HepG2 (cell line): ENCODE results near the gene PDLIM5. TPM values are rescaled to one million over a fixed set of nuclear protein-coding genes. Genes with fewer than 3 reads are reported as not detected.

Source experiments
- ATM ChIP-seq: fragments of 450-650 bp; IDR thresholded peaks from 2 replicates; pipeline ENCODE4 v1.7.1; 2017; ENCODE audit warnings: mild to moderate bottlenecking, borderline replicate concordance
- DRAP1 ChIP-seq: IDR thresholded peaks from 2 replicates; pipeline ENCODE4 v1.6.1; 2016; ENCODE audit warnings: missing genetic modification reagents, missing compliant biosample characterization
- E2F5 ChIP-seq: sonication (generic); formaldehyde crosslinking; conservative IDR thresholded peaks from 2 replicates; pipeline ENCODE4 v1.4.0; 2020; ENCODE audit warnings: missing genetic modification reagents
- EZH2 ChIP-seq: conservative IDR thresholded peaks from 2 replicates; pipeline ENCODE4 v1.6.1; 2012; ENCODE audit warnings: mild to moderate bottlenecking, low read depth, low read length, moderate library complexity
- GATA4 ChIP-seq: sonication (generic); IDR thresholded peaks from 2 replicates; pipeline ENCODE4 v1.6.1; 2016; ENCODE audit warnings: antibody characterized with exemption, low read depth, borderline replicate concordance
- HNF4A ChIP-seq: sonication (generic); formaldehyde crosslinking; IDR thresholded peaks from 2 replicates; pipeline ENCODE4 v1.4.0; 2020; ENCODE audit warnings: missing genetic modification reagents
- JDP2 ChIP-seq: sonication (generic); formaldehyde crosslinking; IDR thresholded peaks from 2 replicates; pipeline ENCODE4 v1.8.1; 2022; ENCODE audit warnings: missing genetic modification reagents, borderline replicate concordance
- KLF11 ChIP-seq: IDR thresholded peaks from 2 replicates; pipeline ENCODE4 v1.6.1; 2016; ENCODE audit warnings: missing compliant biosample characterization
- KLF9 ChIP-seq: IDR thresholded peaks from 2 replicates; pipeline ENCODE4 v1.6.1; 2016; ENCODE audit warnings: low read depth
- MAF1 ChIP-seq: sonication (generic); formaldehyde crosslinking; IDR thresholded peaks from 2 replicates; pipeline ENCODE4 v1.5.0; 2020; ENCODE audit warnings: missing genetic modification reagents, borderline replicate concordance
- MZF1 ChIP-seq: sonication (generic); formaldehyde crosslinking; IDR thresholded peaks from 2 replicates; pipeline ENCODE4 v1.8.1; 2023; ENCODE audit warnings: mild to moderate bottlenecking, missing genetic modification reagents, borderline replicate concordance
- RCOR2 ChIP-seq: IDR thresholded peaks from 2 replicates; pipeline ENCODE4 v1.6.1; 2016; ENCODE audit warnings: missing biosample characterization, missing genetic modification reagents
- SP4 ChIP-seq: sonication (generic); formaldehyde crosslinking; IDR thresholded peaks from 2 replicates; pipeline ENCODE4 v1.8.1; 2023; ENCODE audit warnings: mild to moderate bottlenecking, missing genetic modification reagents
- TCF12 ChIP-seq, 2 experiments: fragments of 450-650 bp in 1 of 2; sonication (generic) in 1 of 2; formaldehyde crosslinking in 1 of 2; IDR thresholded peaks; 2 replicates each; pipeline versions ENCODE4 v1.6.1 to v1.8.0; 2017 to 2022; ENCODE audit warnings: antibody characterized with exemption in 1 of 2, mild to moderate bottlenecking in 1 of 2, missing genetic modification reagents in 1 of 2, moderate library complexity in 1 of 2
- TFE3 ChIP-seq: IDR thresholded peaks from 2 replicates; pipeline ENCODE4 v1.6.1; 2016
- TIGD3 ChIP-seq: sonication (generic); formaldehyde crosslinking; IDR thresholded peaks from 2 replicates; pipeline ENCODE4 v1.5.1; 2020; ENCODE audit warnings: mild to moderate bottlenecking, missing genetic modification reagents, borderline replicate concordance
- ZBTB1 ChIP-seq: sonication (generic); formaldehyde crosslinking; IDR thresholded peaks from 2 replicates; pipeline ENCODE4 v1.4.0; 2020; ENCODE audit warnings: missing genetic modification reagents, borderline replicate concordance
- ZBTB7A ChIP-seq: sonication (generic); formaldehyde crosslinking; IDR thresholded peaks from 2 replicates; pipeline ENCODE4 v1.8.0; 2022; ENCODE audit warnings: mild to moderate bottlenecking, missing genetic modification reagents
- ZBTB7B ChIP-seq: sonication (generic); formaldehyde crosslinking; IDR thresholded peaks from 2 replicates; pipeline ENCODE4 v1.4.0; 2020; ENCODE audit warnings: missing genetic modification reagents
- ZC3H13 ChIP-seq: sonication (generic); formaldehyde crosslinking; IDR thresholded peaks from 2 replicates; pipeline ENCODE4 v1.8.1; 2023; ENCODE audit warnings: mild to moderate bottlenecking, missing genetic modification reagents, moderate library complexity
- ZFAT ChIP-seq: sonication (generic); formaldehyde crosslinking; conservative IDR thresholded peaks from 2 replicates; pipeline ENCODE4 v1.8.1; 2023; ENCODE audit warnings: missing genetic modification reagents, inconsistent platforms
- ZNF143 ChIP-seq: sonication (generic); formaldehyde crosslinking; IDR thresholded peaks from 2 replicates; pipeline ENCODE4 v1.4.0; 2020; ENCODE audit warnings: missing genetic modification reagents
- ZNF546 ChIP-seq: sonication (generic); formaldehyde crosslinking; conservative IDR thresholded peaks from 2 replicates; pipeline ENCODE4 v1.8.1; 2023; ENCODE audit warnings: mild to moderate bottlenecking, missing genetic modification reagents
- ZNF558 ChIP-seq: sonication (generic); formaldehyde crosslinking; IDR thresholded peaks from 2 replicates; pipeline ENCODE4 v1.9.0; 2022; ENCODE audit warnings: mild to moderate bottlenecking, missing genetic modification reagents, borderline replicate concordance
- ZNF629 ChIP-seq: sonication (generic); formaldehyde crosslinking; conservative IDR thresholded peaks from 2 replicates; pipeline ENCODE4 v1.5.0; 2020; ENCODE audit warnings: missing genetic modification reagents
- ZNF724P ChIP-seq: sonication (generic); formaldehyde crosslinking; IDR thresholded peaks from 2 replicates; pipeline ENCODE4 v1.8.0; 2022; ENCODE audit warnings: missing genetic modification reagents, borderline replicate concordance
- ZNF800 ChIP-seq: sonication (generic); formaldehyde crosslinking; IDR thresholded peaks from 2 replicates; pipeline ENCODE4 v1.4.0; 2020; ENCODE audit warnings: missing genetic modification reagents
- polyA plus RNA-seq, 8 experiments: library from polyadenylated mRNA; depleted of rRNA in 3 of 8; stranded (reverse) in 7 of 8; unstranded in 1 of 8; fragments of >200 nt; fragmentation: Illumina TruSeq in 4 of 8; extraction: Trizol in 4 of 8; gene quantifications; 2 replicates each; pipeline versions ENCODE4 v1.2.1 to v1.2.3, GENCODE V29; 2011 to 2016; ENCODE audit warnings: low read depth in 4 of 8, missing spikeins in 1 of 8, mixed read lengths in 1 of 8; ENCODE audit not compliant: insufficient read depth in 1 of 8
- total RNA-seq, 5 experiments: library from RNA; depleted of rRNA; stranded (reverse); fragments of >200 nt; fragmentation: Illumina TruSeq; extraction: Trizol; gene quantifications; 2 replicates each; pipeline ENCODE4 v1.2.3, GENCODE V29; 2016; ENCODE audit warnings: low read depth in 1 of 5

PDLIM5 gene
- total and polyA plus RNA-seq, 2 of the 13 experiments (the other 11 are each of a cell fraction or from before 2014, with no cell fraction given), result 52.8 to 119 TPM

- TF ChIP-seq GATA4, result no peak
- no peak for TF ChIP-seq TFE3 (CRISPR knock-in tag)
- no peak for TF ChIP-seq KLF11
- TF ChIP-seq TCF12 (IDR thresholded peaks at IDR 0.05), result no peak
- no peak for TF ChIP-seq TCF12 (CRISPR knock-in tag; IDR thresholded peaks at IDR 0.05)
- TF ChIP-seq RCOR2, result no peak
- no peak for TF ChIP-seq KLF9 (CRISPR knock-in tag)
- no peak for TF ChIP-seq DRAP1
- no peak for TF ChIP-seq ZFAT (CRISPR knock-in tag)
- no peak for TF ChIP-seq ZBTB7B
- TF ChIP-seq E2F5, result no peak
- TF ChIP-seq ZBTB1 (CRISPR knock-in tag), result no peak
- TF ChIP-seq ZC3H13 (CRISPR knock-in tag), result no peak
- no peak for TF ChIP-seq MAF1
- TF ChIP-seq ZNF143 (CRISPR knock-in tag), result no peak
- no peak for TF ChIP-seq EZH2
- no peak for TF ChIP-seq JDP2
- no peak for TF ChIP-seq ATM
- no peak for TF ChIP-seq ZNF724P (CRISPR knock-in tag)
- no peak for TF ChIP-seq ZNF558 (CRISPR knock-in tag)
- no peak for TF ChIP-seq MZF1 (CRISPR knock-in tag)
- no peak for TF ChIP-seq ZBTB7A (CRISPR knock-in tag)
- no peak for TF ChIP-seq ZNF629
- no peak for TF ChIP-seq ZNF546 (CRISPR knock-in tag)
- peak; percentile 60 for TF ChIP-seq HNF4A (CRISPR knock-in tag)
- no peak for TF ChIP-seq ZNF800 (CRISPR knock-in tag)
- no peak for TF ChIP-seq TIGD3 (CRISPR knock-in tag)
- TF ChIP-seq SP4 (CRISPR knock-in tag), result no peak
These were observed 41.0 kb upstream of the PDLIM5 start (continued) for GRCh38 chr4:94410678-94411206.
